ENCODE data around the gene MYH14.

MYH14 gene

DNA sequence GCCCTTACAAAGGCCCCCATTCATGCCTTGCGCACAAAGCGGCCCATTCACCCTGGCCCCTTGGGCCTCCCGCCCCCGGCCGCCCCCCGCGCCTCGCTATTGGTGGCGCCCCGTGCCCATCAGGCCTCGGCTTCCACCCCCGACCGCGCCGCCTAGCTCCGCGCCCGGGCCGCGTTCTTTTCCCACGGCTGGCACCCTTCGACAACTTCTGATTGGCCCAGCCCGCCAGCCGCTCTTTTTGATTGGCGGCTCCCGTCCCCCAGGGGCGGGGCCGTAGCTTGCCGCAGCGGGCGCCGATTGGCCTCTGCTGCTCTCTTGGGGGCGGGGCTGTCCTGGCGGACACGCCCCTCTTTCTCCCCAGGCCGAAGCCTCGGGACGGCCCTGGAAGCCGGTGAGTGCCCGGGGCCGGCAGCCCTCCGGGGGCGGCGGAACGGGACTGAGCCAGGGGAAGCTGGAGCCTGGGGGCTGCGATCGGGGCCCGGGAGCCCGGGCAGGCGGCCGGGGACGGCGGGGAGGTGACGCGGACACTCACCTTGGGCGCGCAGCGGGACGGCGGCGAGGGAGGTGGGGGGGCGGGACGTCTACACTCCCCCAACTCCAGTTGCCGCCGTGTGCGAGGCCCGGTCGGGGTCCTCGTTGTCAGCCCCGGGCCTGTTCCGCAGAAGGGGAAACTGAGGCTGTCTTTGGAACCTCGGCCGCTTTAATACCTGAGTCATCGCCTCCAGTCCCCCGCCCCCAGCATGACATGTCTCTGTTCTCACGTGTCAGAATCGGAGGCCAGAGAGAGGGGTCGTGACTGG, at the start of gene MYH14:
TSS of gene MYH14 (plus strand) at position 342 of the 800 bp plus-strand sequence. CDS start 6,744 bp downstream, outside the sequence.
- DNase-seq, result peak in 1 of 2 experiments; percentile 12

DNA sequence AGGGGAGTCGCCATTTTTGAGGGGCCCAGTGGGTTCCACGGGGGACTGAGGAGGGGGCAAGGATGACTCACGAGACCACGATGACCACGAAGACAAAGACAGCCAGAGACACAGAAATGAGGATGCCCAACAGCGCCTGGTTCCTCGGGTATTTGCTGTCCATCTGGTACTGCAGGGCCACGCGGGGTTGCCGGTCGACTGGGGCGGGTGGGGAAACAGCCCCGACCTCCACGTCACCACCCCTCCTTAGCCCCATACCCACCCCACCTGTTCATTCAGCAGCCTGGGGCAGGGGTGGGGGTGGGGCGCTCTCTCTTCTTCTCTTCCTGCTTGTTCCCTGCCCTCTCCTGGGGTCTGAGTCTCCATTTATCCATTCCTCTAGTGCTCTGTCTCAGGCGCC, 48.9 kb upstream of the MYH14 start:
- DNase-seq, result no peak

DNA sequence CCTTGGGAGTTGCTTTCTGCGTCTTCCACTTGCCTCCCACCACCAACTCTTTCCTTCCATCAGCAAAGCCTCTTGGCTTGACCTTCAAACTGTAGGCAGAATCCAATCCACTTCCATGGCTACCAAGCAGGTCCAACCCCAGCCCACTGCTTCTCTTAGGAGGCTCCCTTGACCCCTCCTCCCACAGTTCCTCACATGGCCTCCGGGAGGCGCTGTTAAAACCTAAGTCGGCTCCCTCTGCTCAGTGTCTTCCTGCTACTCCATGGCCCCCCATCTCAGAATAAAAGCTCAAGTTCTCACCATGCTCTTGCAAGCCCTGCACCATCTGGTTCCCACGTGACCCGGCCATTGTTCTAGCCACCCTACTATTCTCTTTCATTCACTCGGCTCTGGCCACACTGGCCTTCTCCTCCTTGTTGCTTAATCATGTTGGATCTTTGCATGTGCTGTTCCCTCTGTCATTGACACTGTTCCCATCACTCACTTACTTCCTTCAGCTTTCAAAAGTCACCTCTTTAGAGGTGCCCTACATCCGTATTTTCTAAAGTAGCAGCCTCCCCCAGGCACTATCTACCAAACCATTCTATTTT, 47.8 kb upstream of the MYH14 start:
- DNase-seq, result no peak

DNA sequence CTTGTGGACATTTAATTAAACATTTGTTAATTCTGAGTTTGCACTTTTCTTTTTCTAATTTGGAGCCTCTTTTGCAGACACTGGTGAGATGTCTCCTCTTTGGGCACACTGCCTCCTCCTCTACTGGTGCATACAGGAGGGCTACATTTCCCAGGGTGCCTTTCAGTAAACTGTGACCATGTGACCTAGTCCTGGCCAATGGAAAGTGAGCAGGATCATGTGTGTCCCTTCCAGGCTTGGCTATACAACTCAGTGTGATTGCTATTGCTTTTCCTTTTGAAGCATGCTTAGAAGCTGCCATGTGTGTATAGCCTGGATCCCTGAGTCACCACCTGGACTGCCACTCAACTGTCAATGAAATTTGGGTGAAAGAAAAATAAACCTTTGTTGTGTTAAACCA, 44.8 kb upstream of the MYH14 start:
- DNase-seq, result no peak

DNA sequence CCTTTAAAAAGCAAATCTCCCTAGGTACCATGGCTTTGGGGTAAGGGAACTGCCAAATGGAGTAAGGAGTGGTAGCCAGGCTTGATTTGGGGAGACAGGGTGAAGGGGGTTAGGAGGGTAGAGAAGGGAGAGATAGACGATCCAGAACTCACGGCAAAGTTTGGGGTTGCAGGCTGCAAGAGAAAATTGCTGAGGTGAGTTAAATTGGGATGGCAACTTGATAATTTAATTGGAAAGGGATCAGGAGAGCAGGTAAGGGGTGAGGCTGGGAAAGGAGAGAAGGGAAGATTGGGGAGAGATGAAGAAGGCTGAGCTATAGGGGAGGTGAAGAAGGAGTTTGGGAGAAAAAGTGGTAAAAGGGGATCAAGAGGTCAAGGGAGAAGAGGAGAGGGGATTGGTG, 44.3 kb upstream of the MYH14 start:
- DNase-seq, result no peak

GRCh38 chr19:50162988-50163387, 40.4 kb upstream of the MYH14 start, which contains the start of gene IZUMO2:
Gene IZUMO2, minus strand, starts transcription at chr19:50163281. Its CDS starts 87 bp downstream, at chr19:50163194.
- DNase-seq, result no peak

- no peak for DNase-seq
These were observed 36.1 kb upstream of the MYH14 start for GRCh38 chr19:50167314-50167721.

DNA sequence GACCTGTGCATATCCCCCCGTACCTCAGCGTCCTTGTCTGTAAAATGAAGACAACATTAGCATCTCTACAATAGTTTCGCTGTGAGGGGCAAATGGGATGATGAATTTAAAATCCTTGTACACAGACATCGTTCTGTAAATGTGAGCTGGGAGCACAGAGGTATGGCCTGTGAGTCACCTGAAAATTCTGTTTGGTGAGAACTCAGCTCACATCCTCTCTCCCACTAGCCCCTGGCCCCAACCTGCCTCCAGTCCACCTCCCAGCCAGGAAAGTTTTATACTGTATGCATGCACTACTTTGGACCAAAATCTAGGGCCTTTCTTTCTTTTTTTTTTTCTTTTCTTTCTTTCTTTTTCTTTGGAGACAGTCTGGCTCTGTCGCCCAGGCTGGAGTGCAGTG, 31.7 kb upstream of the MYH14 start:
- no peak for DNase-seq

GRCh38 chr19:50172726-50173125, 30.7 kb upstream of the MYH14 start:
- DNase-seq, result no peak

GRCh38 chr19:50173127-50173526, 30.3 kb upstream of the MYH14 start:
- no peak for DNase-seq

GRCh38 chr19:50174100-50174793, 29.2 kb upstream of the MYH14 start:
- DNase-seq, result no peak

DNA sequence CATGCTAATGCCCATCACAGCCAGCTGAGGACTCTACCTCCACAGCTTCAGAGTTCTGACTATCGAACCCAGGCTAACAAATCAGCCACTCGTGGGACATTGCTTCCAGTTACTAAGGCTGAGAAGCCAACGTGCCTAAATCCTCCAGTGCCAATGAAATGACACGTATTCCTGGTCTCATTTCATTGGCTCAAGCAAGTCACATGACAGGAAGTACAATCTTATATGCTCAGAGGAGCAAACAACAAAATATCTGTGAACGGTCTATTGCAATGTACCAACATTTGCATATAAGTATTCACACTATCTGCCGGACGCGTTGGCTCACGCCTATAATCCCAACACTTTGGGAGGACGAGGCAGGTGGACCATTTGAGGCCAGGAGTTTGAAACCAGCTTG, 27.5 kb upstream of the MYH14 start:
- DNase-seq, result no peak

- no peak for DNase-seq
These were observed 26.6 kb upstream of the MYH14 start for GRCh38 chr19:50176775-50177174.

GRCh38 chr19:50178320-50178719, 25.1 kb upstream of the MYH14 start:
- no peak for DNase-seq

DNA sequence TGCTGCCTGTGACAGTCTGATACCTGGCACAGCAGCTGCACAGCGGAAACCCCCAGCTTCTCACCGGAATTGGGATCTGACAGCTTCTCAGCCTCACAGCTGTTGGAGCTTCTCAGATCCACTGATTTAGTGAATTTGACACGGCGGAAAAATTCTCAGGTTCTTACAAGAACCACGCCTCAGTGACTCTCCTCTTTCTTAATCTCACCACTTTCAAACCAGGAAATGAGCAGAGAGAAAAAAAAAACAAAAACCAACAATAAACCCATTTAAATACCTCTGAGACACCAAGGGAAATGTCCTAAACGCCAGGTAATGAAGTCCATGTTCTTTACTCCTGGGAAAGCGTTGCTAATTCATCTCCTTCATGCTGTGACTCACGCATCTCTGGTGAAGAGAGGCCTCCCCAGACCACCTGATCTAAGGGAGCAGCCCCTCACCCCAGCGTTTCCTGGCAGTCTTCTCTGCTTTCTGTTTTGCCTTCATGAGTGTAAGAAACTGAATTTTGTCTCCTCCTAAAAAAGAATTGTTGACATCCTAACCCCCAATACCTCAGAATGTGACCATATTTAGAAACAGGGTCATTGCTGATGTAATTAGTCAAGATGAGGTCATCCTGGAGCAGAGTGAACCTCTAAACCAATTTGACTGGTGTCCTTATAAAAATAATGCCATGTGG, 24.4 kb upstream of the MYH14 start:
- DNase-seq, result no peak

GRCh38 chr19:50181121-50181520, 22.3 kb upstream of the MYH14 start:
- no peak for DNase-seq

- no peak for DNase-seq
These were observed 19.2 kb upstream of the MYH14 start for GRCh38 chr19:50184196-50184595.

DNA sequence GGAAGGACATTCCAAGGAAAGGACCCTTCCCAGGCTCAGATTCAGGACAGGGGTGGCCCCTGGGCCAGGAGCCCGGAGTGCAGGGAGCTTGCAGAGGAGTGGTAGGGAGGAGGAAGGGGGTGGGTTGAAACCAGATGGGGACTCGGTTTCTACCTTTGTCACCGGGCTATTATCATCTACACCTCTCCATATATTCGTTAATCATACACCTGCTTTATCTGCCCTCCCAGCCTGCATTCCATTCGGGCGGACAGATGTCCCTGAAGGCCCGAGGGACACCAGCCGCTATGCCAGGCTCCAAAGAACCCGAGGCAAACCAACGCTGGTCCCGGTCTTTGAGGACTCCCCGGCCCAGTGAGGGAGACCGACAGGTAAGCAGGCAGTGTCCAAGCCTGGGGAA, 15.5 kb upstream of the MYH14 start:
- DNase-seq, result no peak

GRCh38 chr19:50189331-50189730, 14.1 kb upstream of the MYH14 start:
- no peak for DNase-seq

DNA sequence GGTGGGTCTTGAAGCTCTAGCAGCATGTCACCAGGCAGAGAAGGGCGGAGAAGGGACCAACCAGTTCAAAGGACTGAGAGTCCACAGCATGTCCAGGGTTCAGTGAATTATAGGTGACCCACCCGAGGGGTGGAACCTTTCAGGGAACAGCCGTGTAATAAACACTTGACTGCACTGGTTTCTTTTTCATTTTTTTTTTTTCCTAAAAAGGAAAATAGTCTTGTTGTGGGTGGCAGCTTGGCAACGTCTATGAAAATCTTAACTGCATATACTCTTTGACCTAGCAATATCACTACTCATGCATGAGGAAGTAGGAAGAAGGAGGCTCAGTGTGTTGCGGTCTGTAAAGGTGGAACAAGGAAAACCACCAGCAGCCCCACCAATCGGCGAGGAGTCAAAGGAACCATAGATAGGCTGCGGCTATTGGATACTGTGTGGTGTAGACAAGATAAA, 13.0 kb upstream of the MYH14 start:
- no peak for DNase-seq

- no peak for DNase-seq
These were observed 12.2 kb upstream of the MYH14 start for GRCh38 chr19:50191216-50191615.

GRCh38 chr19:50192463-50193211, 10.8 kb upstream of the MYH14 start:
- no peak for DNase-seq
